HG03103 (cell line): ENCODE measurements around the gene ACSF3.
"Not testable (repeated sequence)": the region's sequence is repeated elsewhere in the genome, so short reads cannot be mapped to it uniquely, and the experiment has no call there.

Experiments used
- ATAC-seq: cut with Tn5 transposase; IDR thresholded peaks from one replicate; pipeline ENCODE4 v1.9.1; 2021; ENCODE audit warnings: low read depth; ENCODE audit not compliant: unreplicated experiment

Gene ACSF3

GRCh38 chr16:89071686-89072547 lies 21.7 kb upstream of the ACSF3 start:
- no peak for ATAC-seq

- no peak for ATAC-seq
Observed at GRCh38 chr16:89072548-89073130, 21.0 kb upstream of the ACSF3 start.

GRCh38 chr16:89073346-89074071 lies 20.1 kb upstream of the ACSF3 start:
- ATAC-seq: no peak

- not testable (repeated sequence) for ATAC-seq
Observed at GRCh38 chr16:89074072-89074674, 19.5 kb upstream of the ACSF3 start.

- no peak for ATAC-seq
Observed at GRCh38 chr16:89074803-89075688, 18.6 kb upstream of the ACSF3 start.

GRCh38 chr16:89076159-89076558 lies 17.5 kb upstream of the ACSF3 start:
- ATAC-seq: no peak

GRCh38 chr16:89077076-89077475 lies 16.6 kb upstream of the ACSF3 start:
- ATAC-seq: no peak

GRCh38 chr16:89078172-89078571 lies 15.5 kb upstream of the ACSF3 start:
- no peak for ATAC-seq

- no peak for ATAC-seq
Observed at GRCh38 chr16:89079434-89079980, 14.1 kb upstream of the ACSF3 start.

GRCh38 chr16:89080196-89080853 lies 13.3 kb upstream of the ACSF3 start:
- no peak for ATAC-seq

GRCh38 chr16:89081556-89081955 lies 12.1 kb upstream of the ACSF3 start:
- no peak for ATAC-seq

GRCh38 chr16:89084411-89084810 lies 9.2 kb upstream of the ACSF3 start:
- no peak for ATAC-seq

- no peak for ATAC-seq
Observed at GRCh38 chr16:89084814-89085612, 8.6 kb upstream of the ACSF3 start.

- ATAC-seq: no peak
Observed at GRCh38 chr16:89085755-89086154, 7.9 kb upstream of the ACSF3 start.

GRCh38 chr16:89087922-89088497 lies 5.6 kb upstream of the ACSF3 start:
- no peak for ATAC-seq

- no peak for ATAC-seq
Observed at GRCh38 chr16:89089120-89089519, 4.5 kb upstream of the ACSF3 start.

GRCh38 chr16:89090182-89090630 lies 3.4 kb upstream of the ACSF3 start:
- ATAC-seq: no peak
